GM23338 (cell line): ENCODE results near the gene LSM14B. TPM values are rescaled to one million over a fixed set of nuclear protein-coding genes. Genes with fewer than 3 reads are reported as not detected.

Experiments used
- ATAC-seq: fragments of 200-7000 bp; cut with Tn5 transposase; 3 replicates; pipeline ENCODE4 v1.9.1; 2020
- DNase-seq: peaks from one replicate; pipeline ENCODE4 v3.0.0-alpha.2; 2015; ENCODE audit warnings: low spot score
- H2AFZ ChIP-seq: fragments of 200-600 bp; sonication (generic); 2 replicates; pipeline ENCODE4 v1.8.0; 2016; ENCODE audit warnings: antibody characterized with exemption, mild to moderate bottlenecking, moderate library complexity
- H3F3A ChIP-seq: fragments of 200-600 bp; sonication (generic); replicated peaks from 2 replicates; pipeline ENCODE4 v1.8.0; 2017; ENCODE audit warnings: antibody characterized with exemption, mixed run types, low read depth
- H3K27ac ChIP-seq: fragments of 200-600 bp; sonication (generic); 2 replicates; pipeline ENCODE4 v1.6.1; 2016; ENCODE audit warnings: low read depth
- H3K27me3 ChIP-seq: fragments of 200-600 bp; sonication (generic); 2 replicates; pipeline ENCODE4 v1.8.0; 2016; ENCODE audit warnings: mild to moderate bottlenecking, mixed run types, moderate library complexity; ENCODE audit not compliant: insufficient read depth
- H3K36me3 ChIP-seq: fragments of 200-600 bp; sonication (generic); 2 replicates; pipeline ENCODE4 v1.8.0; 2016; ENCODE audit warnings: mild to moderate bottlenecking; ENCODE audit not compliant: insufficient read depth
- H3K4me1 ChIP-seq: fragments of 200-600 bp; sonication (generic); 2 replicates; pipeline ENCODE4 v1.8.0; 2016; ENCODE audit warnings: mild to moderate bottlenecking, moderate library complexity; ENCODE audit not compliant: insufficient read depth
- H3K4me2 ChIP-seq: fragments of 200-600 bp; sonication (generic); 2 replicates; pipeline ENCODE4 v1.7.1; 2017; ENCODE audit warnings: mixed run types
- H3K4me3 ChIP-seq: fragments of 200-600 bp; sonication (generic); 2 replicates; pipeline ENCODE4 v1.6.1; 2016; ENCODE audit warnings: mixed run types
- H3K79me2 ChIP-seq: fragments of 200-600 bp; sonication (generic); replicated peaks from 2 replicates; pipeline ENCODE4 v1.8.0; 2017; ENCODE audit warnings: mild to moderate bottlenecking; ENCODE audit not compliant: insufficient read depth
- H3K9me2 ChIP-seq: fragments of 200-600 bp; sonication (generic); 2 replicates; pipeline ENCODE4 v1.8.0; 2017; ENCODE audit not compliant: insufficient read depth
- H4K20me1 ChIP-seq: fragments of 200-600 bp; sonication (generic); replicated peaks from 2 replicates; pipeline ENCODE4 v1.8.0; 2017; ENCODE audit warnings: mild to moderate bottlenecking; ENCODE audit not compliant: insufficient read depth
- H3K27ac Mint-ChIP-seq: 2 replicates; pipeline ENCODE4 v1.8.0; 2020; ENCODE audit warnings: inconsistent platforms, mild to moderate bottlenecking, moderate library complexity, mixed read lengths
- H3K27me3 Mint-ChIP-seq: 3 replicates; pipeline ENCODE4 v1.8.0; 2022; ENCODE audit warnings: low read depth, mild to moderate bottlenecking, moderate library complexity, mixed read lengths, inconsistent platforms; ENCODE audit not compliant: insufficient read depth, poor library complexity
- H3K36me3 Mint-ChIP-seq: 3 replicates; pipeline ENCODE4 v1.8.0; 2021; ENCODE audit warnings: low read depth, mild to moderate bottlenecking, inconsistent platforms, moderate library complexity, mixed read lengths
- H3K4me1 Mint-ChIP-seq: 3 replicates; pipeline ENCODE4 v1.8.0; 2020; ENCODE audit warnings: mild to moderate bottlenecking, inconsistent platforms, mixed read lengths
- H3K4me3 Mint-ChIP-seq: 3 replicates; pipeline ENCODE4 v1.8.0; 2021; ENCODE audit warnings: moderate library complexity, mild to moderate bottlenecking, inconsistent platforms, mixed read lengths
- H3K9me3 Mint-ChIP-seq: 3 replicates; pipeline ENCODE4 v1.8.0; 2020; ENCODE audit warnings: moderate library complexity, mild to moderate bottlenecking, inconsistent platforms, mixed read lengths
- CREB1 ChIP-seq: fragments of 250-450 bp; sonication (Bioruptor Pico); IDR thresholded peaks from 2 replicates; pipeline ENCODE4 v1.5.0; 2020; ENCODE audit warnings: low read depth, mild to moderate bottlenecking, moderate library complexity
- EZH2 ChIP-seq: fragments of 200-600 bp; sonication (generic); IDR thresholded peaks from one replicate; pipeline ENCODE4 v1.8.0; 2017; ENCODE audit warnings: antibody characterized with exemption, mild to moderate bottlenecking, low read depth; ENCODE audit not compliant: unreplicated experiment
- EZH2phosphoT487 ChIP-seq: fragments of 200-600 bp; sonication (generic); IDR thresholded peaks from one replicate; pipeline ENCODE4 v1.8.1; 2018; ENCODE audit warnings: antibody characterized with exemption; ENCODE audit not compliant: unreplicated experiment
- JUNB ChIP-seq: IDR thresholded peaks from one replicate; pipeline ENCODE4 v1.6.1; 2016; ENCODE audit warnings: antibody characterized with exemption; ENCODE audit not compliant: unreplicated experiment
- NANOG ChIP-seq: IDR thresholded peaks from 2 replicates; pipeline ENCODE4 v1.6.1; 2016; ENCODE audit warnings: antibody characterized with exemption, borderline replicate concordance
- POLR2AphosphoS5 ChIP-seq: IDR thresholded peaks from 2 replicates; pipeline ENCODE4 v1.6.1; 2016; ENCODE audit warnings: antibody characterized with exemption, low read depth
- STAT1 ChIP-seq: IDR thresholded peaks from one replicate; pipeline ENCODE4 v1.6.1; 2016; ENCODE audit warnings: antibody characterized with exemption; ENCODE audit not compliant: unreplicated experiment
- ZNF114 ChIP-seq: fragments of 250-450 bp; sonication (Bioruptor Pico); IDR thresholded peaks from 2 replicates; pipeline ENCODE4 v1.5.0; 2020; ENCODE audit warnings: mild to moderate bottlenecking, moderate library complexity
- ZNF331 ChIP-seq: fragments of 250-450 bp; sonication (Bioruptor Pico); IDR thresholded peaks from 2 replicates; pipeline ENCODE4 v1.5.0; 2020; ENCODE audit warnings: low read depth, mild to moderate bottlenecking, moderate library complexity
- polyA plus RNA-seq: library from polyadenylated mRNA; unstranded; fragments of >200 nt; fragmentation: Nextera tagmentation; extraction: Ambion mirVana; gene quantifications from 2 replicates; pipeline ENCODE4 v1.2.1, GENCODE V29; 2016
- total RNA-seq: library from RNA; depleted of rRNA; stranded (reverse); fragments of >200 nt; shearing (Covaris generic); gene quantifications from 2 replicates; pipeline ENCODE4 v1.2.3, GENCODE V29; 2014
- TF ChIP-seq, protein P1 (sequence below): fragments of 250-450 bp; sonication (Bioruptor Pico); IDR thresholded peaks from 2 replicates; pipeline ENCODE4 v1.5.0; 2020; ENCODE audit warnings: mild to moderate bottlenecking, moderate library complexity
- TF ChIP-seq, protein P2 (sequence below): IDR thresholded peaks from one replicate; pipeline ENCODE4 v1.6.1; 2018; ENCODE audit warnings: antibody characterized with exemption; ENCODE audit not compliant: unreplicated experiment
- TF ChIP-seq, protein P3 (sequence below), 2 experiments: fragments of 200-600 bp in 1 of 2; sonication (generic) in 1 of 2; conservative IDR thresholded peaks; 2 replicates each; pipeline versions ENCODE4 v1.5.1 to v1.6.1; 2016 to 2017; ENCODE audit warnings: antibody characterized with exemption in 2 of 2, low read depth in 2 of 2, mild to moderate bottlenecking in 2 of 2, moderate library complexity in 1 of 2
- TF ChIP-seq, protein P4 (sequence below): IDR thresholded peaks from 2 replicates; pipeline ENCODE4 v1.6.1; 2016; ENCODE audit warnings: antibody characterized with exemption

The LSM14B gene
- total and polyA plus RNA-seq, 2 experiments from 2014 or later, result 9.6 to 55.7 TPM

DNA sequence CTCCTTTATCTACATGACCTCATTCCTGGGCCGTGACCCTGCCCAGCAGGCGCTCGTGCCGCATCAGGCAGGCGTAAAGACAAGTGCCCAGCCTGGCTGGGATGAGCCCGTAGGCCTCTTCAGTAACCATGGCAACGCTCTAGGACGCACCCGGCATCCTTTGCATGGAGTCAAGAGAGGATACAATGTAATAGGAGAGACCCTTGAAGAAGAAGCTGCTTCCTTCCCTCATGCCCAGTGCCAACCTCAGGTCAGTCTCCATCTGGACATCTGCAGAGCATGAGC, 5.0 kb upstream of the LSM14B start:
- Histone ChIP-seq H3K36me3 (no peaks in the 10 kb centered on the region), H3K9me2 (no peaks in the 10 kb centered on the region), H3K79me2 (no peaks in the 10 kb centered on the region), H3K27ac (no peak overlapping the region), H3K4me2 (no peak overlapping the region), H3K27me3 (no peaks in the 10 kb centered on the region), H3K4me3 (no peak overlapping the region), H3F3A (peaks cover 13% of the 10 kb centered on the region; the same call in 1 of the 2 replicates), H2AFZ (no peak overlapping the region), H4K20me1 (no peaks in the 10 kb centered on the region), H3K4me1 (peaks cover 7% of the 10 kb centered on the region; the same call in 1 of the 2 replicates)
- H3K27ac Mint-ChIP-seq, result no peak overlapping the region
- no peaks in the 10 kb centered on the region; the same call in 2 of the 3 replicates for H3K36me3 Mint-ChIP-seq
- H3K4me1 Mint-ChIP-seq, result peaks cover 29% of the 10 kb centered on the region
- ATAC-seq, result no peak
- H3K27me3 Mint-ChIP-seq, result peaks cover 11% of the 10 kb centered on the region
- TF ChIP-seq, protein P1, sequence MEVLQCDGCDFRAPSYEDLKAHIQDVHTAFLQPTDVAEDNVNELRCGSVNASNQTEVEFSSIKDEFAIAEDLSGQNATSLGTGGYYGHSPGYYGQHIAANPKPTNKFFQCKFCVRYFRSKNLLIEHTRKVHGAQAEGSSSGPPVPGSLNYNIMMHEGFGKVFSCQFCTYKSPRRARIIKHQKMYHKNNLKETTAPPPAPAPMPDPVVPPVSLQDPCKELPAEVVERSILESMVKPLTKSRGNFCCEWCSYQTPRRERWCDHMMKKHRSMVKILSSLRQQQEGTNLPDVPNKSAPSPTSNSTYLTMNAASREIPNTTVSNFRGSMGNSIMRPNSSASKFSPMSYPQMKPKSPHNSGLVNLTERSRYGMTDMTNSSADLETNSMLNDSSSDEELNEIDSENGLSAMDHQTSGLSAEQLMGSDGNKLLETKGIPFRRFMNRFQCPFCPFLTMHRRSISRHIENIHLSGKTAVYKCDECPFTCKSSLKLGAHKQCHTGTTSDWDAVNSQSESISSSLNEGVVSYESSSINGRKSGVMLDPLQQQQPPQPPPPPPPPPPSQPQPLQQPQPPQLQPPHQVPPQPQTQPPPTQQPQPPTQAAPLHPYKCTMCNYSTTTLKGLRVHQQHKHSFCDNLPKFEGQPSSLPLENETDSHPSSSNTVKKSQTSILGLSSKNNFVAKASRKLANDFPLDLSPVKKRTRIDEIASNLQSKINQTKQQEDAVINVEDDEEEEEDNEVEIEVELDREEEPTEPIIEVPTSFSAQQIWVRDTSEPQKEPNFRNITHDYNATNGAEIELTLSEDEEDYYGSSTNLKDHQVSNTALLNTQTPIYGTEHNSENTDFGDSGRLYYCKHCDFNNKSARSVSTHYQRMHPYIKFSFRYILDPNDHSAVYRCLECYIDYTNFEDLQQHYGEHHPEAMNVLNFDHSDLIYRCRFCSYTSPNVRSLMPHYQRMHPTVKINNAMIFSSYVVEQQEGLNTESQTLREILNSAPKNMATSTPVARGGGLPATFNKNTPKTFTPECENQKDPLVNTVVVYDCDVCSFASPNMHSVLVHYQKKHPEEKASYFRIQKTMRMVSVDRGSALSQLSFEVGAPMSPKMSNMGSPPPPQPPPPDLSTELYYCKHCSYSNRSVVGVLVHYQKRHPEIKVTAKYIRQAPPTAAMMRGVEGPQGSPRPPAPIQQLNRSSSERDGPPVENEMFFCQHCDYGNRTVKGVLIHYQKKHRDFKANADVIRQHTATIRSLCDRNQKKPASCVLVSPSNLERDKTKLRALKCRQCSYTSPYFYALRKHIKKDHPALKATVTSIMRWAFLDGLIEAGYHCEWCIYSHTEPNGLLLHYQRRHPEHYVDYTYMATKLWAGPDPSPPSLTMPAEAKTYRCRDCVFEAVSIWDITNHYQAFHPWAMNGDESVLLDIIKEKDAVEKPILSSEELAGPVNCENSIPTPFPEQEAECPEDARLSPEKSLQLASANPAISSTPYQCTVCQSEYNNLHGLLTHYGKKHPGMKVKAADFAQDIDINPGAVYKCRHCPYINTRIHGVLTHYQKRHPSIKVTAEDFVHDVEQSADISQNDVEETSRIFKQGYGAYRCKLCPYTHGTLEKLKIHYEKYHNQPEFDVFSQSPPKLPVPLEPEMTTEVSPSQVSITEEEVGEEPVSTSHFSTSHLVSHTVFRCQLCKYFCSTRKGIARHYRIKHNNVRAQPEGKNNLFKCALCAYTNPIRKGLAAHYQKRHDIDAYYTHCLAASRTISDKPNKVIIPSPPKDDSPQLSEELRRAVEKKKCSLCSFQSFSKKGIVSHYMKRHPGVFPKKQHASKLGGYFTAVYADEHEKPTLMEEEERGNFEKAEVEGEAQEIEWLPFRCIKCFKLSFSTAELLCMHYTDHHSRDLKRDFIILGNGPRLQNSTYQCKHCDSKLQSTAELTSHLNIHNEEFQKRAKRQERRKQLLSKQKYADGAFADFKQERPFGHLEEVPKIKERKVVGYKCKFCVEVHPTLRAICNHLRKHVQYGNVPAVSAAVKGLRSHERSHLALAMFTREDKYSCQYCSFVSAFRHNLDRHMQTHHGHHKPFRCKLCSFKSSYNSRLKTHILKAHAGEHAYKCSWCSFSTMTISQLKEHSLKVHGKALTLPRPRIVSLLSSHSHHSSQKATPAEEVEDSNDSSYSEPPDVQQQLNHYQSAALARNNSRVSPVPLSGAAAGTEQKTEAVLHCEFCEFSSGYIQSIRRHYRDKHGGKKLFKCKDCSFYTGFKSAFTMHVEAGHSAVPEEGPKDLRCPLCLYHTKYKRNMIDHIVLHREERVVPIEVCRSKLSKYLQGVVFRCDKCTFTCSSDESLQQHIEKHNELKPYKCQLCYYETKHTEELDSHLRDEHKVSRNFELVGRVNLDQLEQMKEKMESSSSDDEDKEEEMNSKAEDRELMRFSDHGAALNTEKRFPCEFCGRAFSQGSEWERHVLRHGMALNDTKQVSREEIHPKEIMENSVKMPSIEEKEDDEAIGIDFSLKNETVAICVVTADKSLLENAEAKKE (CRISPR knock-in tag), result no peak
- TF ChIP-seq EZH2, result no peak
- no peak for TF ChIP-seq POLR2AphosphoS5
- TF ChIP-seq, protein P2, sequence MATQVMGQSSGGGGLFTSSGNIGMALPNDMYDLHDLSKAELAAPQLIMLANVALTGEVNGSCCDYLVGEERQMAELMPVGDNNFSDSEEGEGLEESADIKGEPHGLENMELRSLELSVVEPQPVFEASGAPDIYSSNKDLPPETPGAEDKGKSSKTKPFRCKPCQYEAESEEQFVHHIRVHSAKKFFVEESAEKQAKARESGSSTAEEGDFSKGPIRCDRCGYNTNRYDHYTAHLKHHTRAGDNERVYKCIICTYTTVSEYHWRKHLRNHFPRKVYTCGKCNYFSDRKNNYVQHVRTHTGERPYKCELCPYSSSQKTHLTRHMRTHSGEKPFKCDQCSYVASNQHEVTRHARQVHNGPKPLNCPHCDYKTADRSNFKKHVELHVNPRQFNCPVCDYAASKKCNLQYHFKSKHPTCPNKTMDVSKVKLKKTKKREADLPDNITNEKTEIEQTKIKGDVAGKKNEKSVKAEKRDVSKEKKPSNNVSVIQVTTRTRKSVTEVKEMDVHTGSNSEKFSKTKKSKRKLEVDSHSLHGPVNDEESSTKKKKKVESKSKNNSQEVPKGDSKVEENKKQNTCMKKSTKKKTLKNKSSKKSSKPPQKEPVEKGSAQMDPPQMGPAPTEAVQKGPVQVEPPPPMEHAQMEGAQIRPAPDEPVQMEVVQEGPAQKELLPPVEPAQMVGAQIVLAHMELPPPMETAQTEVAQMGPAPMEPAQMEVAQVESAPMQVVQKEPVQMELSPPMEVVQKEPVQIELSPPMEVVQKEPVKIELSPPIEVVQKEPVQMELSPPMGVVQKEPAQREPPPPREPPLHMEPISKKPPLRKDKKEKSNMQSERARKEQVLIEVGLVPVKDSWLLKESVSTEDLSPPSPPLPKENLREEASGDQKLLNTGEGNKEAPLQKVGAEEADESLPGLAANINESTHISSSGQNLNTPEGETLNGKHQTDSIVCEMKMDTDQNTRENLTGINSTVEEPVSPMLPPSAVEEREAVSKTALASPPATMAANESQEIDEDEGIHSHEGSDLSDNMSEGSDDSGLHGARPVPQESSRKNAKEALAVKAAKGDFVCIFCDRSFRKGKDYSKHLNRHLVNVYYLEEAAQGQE, result no peak
- no peak for TF ChIP-seq CREB1 (CRISPR knock-in tag)
- TF ChIP-seq, protein P3, sequence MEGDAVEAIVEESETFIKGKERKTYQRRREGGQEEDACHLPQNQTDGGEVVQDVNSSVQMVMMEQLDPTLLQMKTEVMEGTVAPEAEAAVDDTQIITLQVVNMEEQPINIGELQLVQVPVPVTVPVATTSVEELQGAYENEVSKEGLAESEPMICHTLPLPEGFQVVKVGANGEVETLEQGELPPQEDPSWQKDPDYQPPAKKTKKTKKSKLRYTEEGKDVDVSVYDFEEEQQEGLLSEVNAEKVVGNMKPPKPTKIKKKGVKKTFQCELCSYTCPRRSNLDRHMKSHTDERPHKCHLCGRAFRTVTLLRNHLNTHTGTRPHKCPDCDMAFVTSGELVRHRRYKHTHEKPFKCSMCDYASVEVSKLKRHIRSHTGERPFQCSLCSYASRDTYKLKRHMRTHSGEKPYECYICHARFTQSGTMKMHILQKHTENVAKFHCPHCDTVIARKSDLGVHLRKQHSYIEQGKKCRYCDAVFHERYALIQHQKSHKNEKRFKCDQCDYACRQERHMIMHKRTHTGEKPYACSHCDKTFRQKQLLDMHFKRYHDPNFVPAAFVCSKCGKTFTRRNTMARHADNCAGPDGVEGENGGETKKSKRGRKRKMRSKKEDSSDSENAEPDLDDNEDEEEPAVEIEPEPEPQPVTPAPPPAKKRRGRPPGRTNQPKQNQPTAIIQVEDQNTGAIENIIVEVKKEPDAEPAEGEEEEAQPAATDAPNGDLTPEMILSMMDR (conservative IDR thresholded peaks at IDR 0.05; ENCODE audit: low read depth in 2 of 2), result no peak
- no peak for TF ChIP-seq STAT1
- TF ChIP-seq EZH2phosphoT487, result no peak
- TF ChIP-seq NANOG, result no peak
- no peak for TF ChIP-seq ZNF114 (CRISPR knock-in tag)
- TF ChIP-seq JUNB, result no peak
- TF ChIP-seq, protein P4, sequence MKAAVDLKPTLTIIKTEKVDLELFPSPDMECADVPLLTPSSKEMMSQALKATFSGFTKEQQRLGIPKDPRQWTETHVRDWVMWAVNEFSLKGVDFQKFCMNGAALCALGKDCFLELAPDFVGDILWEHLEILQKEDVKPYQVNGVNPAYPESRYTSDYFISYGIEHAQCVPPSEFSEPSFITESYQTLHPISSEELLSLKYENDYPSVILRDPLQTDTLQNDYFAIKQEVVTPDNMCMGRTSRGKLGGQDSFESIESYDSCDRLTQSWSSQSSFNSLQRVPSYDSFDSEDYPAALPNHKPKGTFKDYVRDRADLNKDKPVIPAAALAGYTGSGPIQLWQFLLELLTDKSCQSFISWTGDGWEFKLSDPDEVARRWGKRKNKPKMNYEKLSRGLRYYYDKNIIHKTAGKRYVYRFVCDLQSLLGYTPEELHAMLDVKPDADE, result no peak
- no peak for TF ChIP-seq ZNF331 (CRISPR knock-in tag)
- no peak overlapping the region for H3K4me3 Mint-ChIP-seq
- peaks cover 7% of the 10 kb centered on the region for H3K9me3 Mint-ChIP-seq
- DNase-seq, result no peak
